ENCODE measurements around the gene UTP4.
A peak's percentile ranks its signal among the peaks of the same experiment; 100 is the strongest.
"Not testable (repeated sequence)": the region's sequence is repeated elsewhere in the genome, so short reads cannot be mapped to it uniquely, and the experiment has no call there.

Gene UTP4

GRCh38 chr16:69110406-69110805 is 22.0 kb upstream of the UTP4 start:
- DNase-seq (ENCODE audit: low spot score), result no peak

GRCh38 chr16:69111216-69111875 is 21.1 kb upstream of the UTP4 start:
- DNase-seq (ENCODE audit: low spot score), result no peak

GRCh38 chr16:69111876-69112230 is 20.6 kb upstream of the UTP4 start:
- DNase-seq (ENCODE audit: low spot score), result peak; percentile 28

- peak; percentile 57 for DNase-seq (ENCODE audit: low spot score)
These were observed 19.9 kb upstream of the UTP4 start for GRCh38 chr16:69112285-69113129.

- no peak for DNase-seq (ENCODE audit: low spot score)
These were observed 19.2 kb upstream of the UTP4 start for GRCh38 chr16:69113216-69113615.

GRCh38 chr16:69114346-69114975 is 18.0 kb upstream of the UTP4 start:
- no peak for DNase-seq (ENCODE audit: low spot score)

GRCh38 chr16:69114976-69115355 is 17.5 kb upstream of the UTP4 start:
- DNase-seq (ENCODE audit: low spot score), result no peak

GRCh38 chr16:69115361-69115760 is 17.1 kb upstream of the UTP4 start:
- no peak for DNase-seq (ENCODE audit: low spot score)

- no peak for DNase-seq (ENCODE audit: low spot score)
These were observed 16.6 kb upstream of the UTP4 start for GRCh38 chr16:69115837-69116236.

- no peak for DNase-seq (ENCODE audit: low spot score)
These were observed 16.1 kb upstream of the UTP4 start for GRCh38 chr16:69116256-69116875.

- no peak for DNase-seq (ENCODE audit: low spot score)
These were observed 15.5 kb upstream of the UTP4 start for GRCh38 chr16:69116906-69117305.

GRCh38 chr16:69118468-69118867 is 14.0 kb upstream of the UTP4 start:
- DNase-seq (ENCODE audit: low spot score), result no peak

- DNase-seq (ENCODE audit: low spot score), result no peak
These were observed 13.5 kb upstream of the UTP4 start for GRCh38 chr16:69118994-69119393.

GRCh38 chr16:69119536-69119935 is 12.9 kb upstream of the UTP4 start:
- no peak for DNase-seq (ENCODE audit: low spot score)

- DNase-seq (ENCODE audit: low spot score), result no peak
These were observed 12.3 kb upstream of the UTP4 start for GRCh38 chr16:69120096-69120664.

- peak; percentile 84 for DNase-seq (ENCODE audit: low spot score)
These were observed 8.5 kb upstream of the UTP4 start for GRCh38 chr16:69123910-69124309.

GRCh38 chr16:69124406-69124805 is 8.0 kb upstream of the UTP4 start:
- DNase-seq (ENCODE audit: low spot score), result not testable (repeated sequence)

- not testable (repeated sequence) for DNase-seq (ENCODE audit: low spot score)
These were observed 7.5 kb upstream of the UTP4 start for GRCh38 chr16:69124961-69125360.

GRCh38 chr16:69126221-69126620 is 6.2 kb upstream of the UTP4 start:
- no peak for DNase-seq (ENCODE audit: low spot score)

GRCh38 chr16:69126801-69127200 is 5.6 kb upstream of the UTP4 start:
- not testable (repeated sequence) for DNase-seq (ENCODE audit: low spot score)

- no peak for DNase-seq (ENCODE audit: low spot score)
These were observed 4.4 kb upstream of the UTP4 start for GRCh38 chr16:69127966-69128510.

- DNase-seq (ENCODE audit: low spot score), result no peak
These were observed 2.0 kb upstream of the UTP4 start for GRCh38 chr16:69130461-69130860.

All from cerebellar cortex (tissue), 1 donor.